Astrocyte of the cerebellum (primary cell): Measurements from ENCODE around the gene NCBP3.

Experiments used
- DNase-seq: peaks from one replicate; pipeline ENCODE4 v3.0.0-alpha.2; 2011; ENCODE audit warnings: low read depth
- H3K4me3 ChIP-seq: 2 replicates; pipeline ENCODE4 v1.5.1; 2011; ENCODE audit warnings: mild to moderate bottlenecking, low read depth, low read length, moderate library complexity
- in situ Hi-C: cut with HindIII; loops from 2 replicates; pipeline ENCODE4 v1.10.0; 2017; ENCODE audit warnings: low sequenced_read_pairs
- TF ChIP-seq, protein P1 (sequence below): IDR thresholded peaks from 2 replicates; pipeline ENCODE4 v1.5.1; 2012; ENCODE audit warnings: low read length, low read depth, moderate library complexity, mild to moderate bottlenecking; ENCODE audit errors: missing control alignments

The NCBP3 gene

DNA sequence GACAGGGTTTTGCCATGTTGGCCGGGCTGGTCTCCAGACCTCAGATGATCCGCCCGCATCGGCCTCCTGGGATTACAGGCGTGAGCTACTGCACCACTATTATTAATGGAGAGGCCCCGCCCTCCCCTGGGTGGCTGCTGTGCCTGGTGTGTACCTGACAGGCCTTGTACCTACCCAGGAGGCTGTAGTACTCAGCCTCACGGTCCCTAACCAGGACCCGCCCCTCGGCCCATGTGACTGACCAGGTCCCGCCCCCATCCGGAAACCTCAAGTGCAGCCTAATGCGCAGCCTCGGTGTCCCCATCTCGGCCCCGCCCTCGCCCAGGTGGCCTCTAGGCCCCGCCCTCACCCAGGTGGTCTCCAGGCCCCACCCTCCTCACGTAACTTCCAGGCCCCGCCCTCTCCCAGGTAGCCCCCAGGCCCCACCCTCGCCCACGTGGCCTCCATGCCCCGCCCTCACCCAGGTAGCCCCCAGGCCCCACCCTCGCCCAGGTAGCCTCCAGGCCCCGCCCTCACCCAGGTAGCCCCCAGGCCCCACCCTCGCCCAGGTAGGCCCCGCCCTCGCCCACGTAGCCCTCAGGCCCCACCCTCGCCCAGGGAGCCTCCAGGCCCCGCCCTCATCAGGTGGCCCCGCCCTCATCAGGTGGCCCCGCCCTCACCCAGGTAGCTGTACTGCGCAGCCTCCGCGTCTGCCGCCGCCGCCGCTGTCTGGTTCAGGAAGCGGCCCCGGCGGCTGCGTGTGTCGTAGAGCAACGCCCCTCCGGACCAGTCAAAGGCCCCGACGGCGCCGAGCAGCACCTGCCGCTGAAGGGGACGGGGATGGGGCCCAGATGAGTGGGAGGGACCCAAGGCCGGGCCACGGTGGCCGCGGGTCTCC is 91.3 kb downstream of the NCBP3 start:
- no peak for DNase-seq

DNA sequence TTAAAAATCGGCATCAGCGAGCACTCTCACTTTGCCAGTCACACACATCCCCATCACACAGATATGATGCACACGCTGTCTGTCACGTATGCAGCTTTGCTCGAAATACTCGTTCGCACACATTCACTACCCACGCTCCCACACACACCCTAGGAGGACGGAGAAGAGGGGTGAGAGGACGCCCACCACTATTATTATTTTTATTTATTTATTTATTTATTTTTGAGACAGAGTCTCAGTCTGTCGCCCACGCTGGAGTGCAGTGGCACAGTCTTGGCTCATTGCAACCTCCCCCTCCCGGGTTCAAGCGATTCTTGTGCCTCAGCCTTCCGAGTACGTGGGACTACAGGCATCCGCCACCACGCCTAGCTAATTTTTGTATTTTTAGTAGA is 92.0 kb downstream of the NCBP3 start:
- TF ChIP-seq, protein P1, sequence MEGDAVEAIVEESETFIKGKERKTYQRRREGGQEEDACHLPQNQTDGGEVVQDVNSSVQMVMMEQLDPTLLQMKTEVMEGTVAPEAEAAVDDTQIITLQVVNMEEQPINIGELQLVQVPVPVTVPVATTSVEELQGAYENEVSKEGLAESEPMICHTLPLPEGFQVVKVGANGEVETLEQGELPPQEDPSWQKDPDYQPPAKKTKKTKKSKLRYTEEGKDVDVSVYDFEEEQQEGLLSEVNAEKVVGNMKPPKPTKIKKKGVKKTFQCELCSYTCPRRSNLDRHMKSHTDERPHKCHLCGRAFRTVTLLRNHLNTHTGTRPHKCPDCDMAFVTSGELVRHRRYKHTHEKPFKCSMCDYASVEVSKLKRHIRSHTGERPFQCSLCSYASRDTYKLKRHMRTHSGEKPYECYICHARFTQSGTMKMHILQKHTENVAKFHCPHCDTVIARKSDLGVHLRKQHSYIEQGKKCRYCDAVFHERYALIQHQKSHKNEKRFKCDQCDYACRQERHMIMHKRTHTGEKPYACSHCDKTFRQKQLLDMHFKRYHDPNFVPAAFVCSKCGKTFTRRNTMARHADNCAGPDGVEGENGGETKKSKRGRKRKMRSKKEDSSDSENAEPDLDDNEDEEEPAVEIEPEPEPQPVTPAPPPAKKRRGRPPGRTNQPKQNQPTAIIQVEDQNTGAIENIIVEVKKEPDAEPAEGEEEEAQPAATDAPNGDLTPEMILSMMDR, result no peak
- H3K4me3 ChIP-seq, result no peak overlapping the region
- in situ Hi-C loops, result no loop called here
- DNase-seq, result no peak

More for the DNA sequence above, 91.3 kb downstream of the NCBP3 start:
- TF ChIP-seq, protein P1, result no peak
- H3K4me3 ChIP-seq, result no peak overlapping the region
- in situ Hi-C loops, result no loop called here

DNA sequence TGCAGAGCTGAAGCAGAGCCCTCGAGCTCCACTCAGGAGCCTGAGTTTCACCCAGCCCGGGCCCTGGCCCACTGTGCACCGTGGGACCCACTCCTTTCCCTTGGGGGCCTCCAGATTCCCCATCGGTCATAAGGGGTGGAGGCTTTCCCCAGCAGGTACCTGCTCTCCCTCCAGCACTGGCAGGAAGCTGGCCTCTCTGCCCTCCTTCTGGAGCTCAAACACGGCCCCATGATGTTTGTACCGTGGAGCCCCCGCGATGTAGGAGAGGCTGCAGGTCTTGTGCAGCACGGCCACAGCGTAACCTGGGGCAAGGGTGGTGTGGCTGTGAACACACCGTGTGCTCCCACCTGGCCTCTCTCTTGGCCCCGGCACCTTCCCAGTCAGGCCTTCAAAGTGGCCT is 92.4 kb downstream of the NCBP3 start:
- H3K4me3 ChIP-seq, result no peak overlapping the region
- TF ChIP-seq, protein P1, result no peak
- no peak for DNase-seq
- in situ Hi-C loops, result no loop called here
